ENCODE data around the gene PCDHB15.

The PCDHB15 gene

DNA sequence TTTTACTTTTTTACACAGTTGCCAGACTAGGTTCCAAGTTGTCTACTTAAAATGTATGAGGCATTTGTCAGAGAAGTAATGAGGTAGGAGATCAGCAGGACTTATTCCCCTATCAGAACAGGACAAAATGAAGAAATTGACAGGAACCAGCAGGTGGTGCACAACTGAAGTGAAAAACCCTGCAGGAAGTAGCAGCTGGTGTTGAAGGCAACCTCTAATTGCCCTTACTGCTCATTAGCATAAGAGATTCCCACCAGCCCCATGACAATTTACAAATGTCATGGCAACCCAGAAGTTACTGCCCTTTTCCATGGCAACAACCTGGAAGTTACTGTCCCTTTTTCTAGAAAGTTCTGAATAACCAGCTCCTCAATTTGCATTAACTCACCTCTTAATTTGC, 5.4 kb downstream of the PCDHB15 start:
- peak in 1 of 2 experiments; percentile 3 for DNase-seq

- no peak for DNase-seq
Measured at GRCh38 chr5:141258464-141258863, 13.3 kb downstream of the PCDHB15 start.

DNA sequence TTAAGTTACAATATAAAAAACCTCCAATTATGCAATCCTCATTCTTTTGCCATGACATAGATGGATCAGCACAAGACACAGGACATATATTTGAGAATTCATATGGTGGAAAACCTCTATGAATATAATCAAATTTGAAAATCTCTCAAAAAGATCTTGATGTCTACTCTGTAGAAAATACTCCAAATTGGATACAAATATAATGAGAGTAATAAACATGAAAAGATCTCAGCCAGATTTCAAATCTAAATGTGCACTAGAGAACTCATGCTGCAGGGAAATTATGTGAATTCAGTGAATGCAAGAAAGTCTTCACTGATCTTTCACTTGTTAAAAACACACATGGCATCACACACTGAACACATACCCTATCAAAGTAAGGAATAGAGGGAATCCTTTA, 13.8 kb downstream of the PCDHB15 start:
- DNase-seq: no peak

GRCh38 chr5:141260458-141261237, 15.5 kb downstream of the PCDHB15 start:
- no peak for DNase-seq

GRCh38 chr5:141261238-141261546, 16.0 kb downstream of the PCDHB15 start:
- DNase-seq: no peak

DNA sequence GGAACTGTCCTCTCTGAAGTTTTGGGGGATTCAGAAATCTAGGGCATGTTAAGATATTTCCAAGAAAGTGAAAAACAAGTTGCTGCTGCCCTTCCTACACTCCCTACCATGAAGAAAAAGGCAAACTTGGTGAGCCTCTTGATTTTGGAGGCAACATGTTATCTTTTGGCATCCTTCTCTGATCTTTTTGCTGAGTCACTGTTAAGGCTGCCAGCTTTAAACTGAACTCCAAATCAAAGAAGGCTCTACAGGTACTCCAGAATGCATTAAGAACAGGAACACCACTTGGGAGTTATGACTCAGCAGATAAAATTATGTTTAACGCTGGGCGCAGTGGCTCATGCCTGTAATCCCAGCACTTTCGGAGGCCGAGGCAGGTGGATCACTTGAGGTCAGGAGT, 24.0 kb downstream of the PCDHB15 start:
- no peak for DNase-seq

DNA sequence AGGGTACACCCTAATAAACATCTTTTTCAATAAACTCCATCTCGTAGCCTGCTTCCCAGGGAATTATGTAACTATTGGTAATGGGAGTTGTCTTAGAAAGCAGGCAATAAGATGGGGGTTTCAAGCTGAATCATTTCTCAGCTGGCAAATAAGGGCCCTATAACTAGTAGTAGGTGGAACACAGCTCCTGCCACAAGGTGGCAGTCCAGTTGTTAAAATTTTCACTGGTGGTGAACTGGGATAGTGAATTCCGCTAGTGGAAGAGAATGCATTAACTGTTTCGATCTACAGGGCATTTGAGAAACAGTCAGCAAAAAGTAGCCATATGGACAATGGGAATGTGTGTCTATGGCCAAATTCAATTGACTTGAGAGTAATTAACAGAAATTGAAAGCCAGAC, 27.7 kb downstream of the PCDHB15 start:
- no peak for DNase-seq

- DNase-seq: no peak
Measured at GRCh38 chr5:141298376-141298775, 53.2 kb downstream of the PCDHB15 start.
